ENCODE data around the gene BABAM1.

BABAM1 gene

GRCh38 chr19:17296273-17296672 is 29.0 kb downstream of the BABAM1 start:
- TF ChIP-seq, protein P1, sequence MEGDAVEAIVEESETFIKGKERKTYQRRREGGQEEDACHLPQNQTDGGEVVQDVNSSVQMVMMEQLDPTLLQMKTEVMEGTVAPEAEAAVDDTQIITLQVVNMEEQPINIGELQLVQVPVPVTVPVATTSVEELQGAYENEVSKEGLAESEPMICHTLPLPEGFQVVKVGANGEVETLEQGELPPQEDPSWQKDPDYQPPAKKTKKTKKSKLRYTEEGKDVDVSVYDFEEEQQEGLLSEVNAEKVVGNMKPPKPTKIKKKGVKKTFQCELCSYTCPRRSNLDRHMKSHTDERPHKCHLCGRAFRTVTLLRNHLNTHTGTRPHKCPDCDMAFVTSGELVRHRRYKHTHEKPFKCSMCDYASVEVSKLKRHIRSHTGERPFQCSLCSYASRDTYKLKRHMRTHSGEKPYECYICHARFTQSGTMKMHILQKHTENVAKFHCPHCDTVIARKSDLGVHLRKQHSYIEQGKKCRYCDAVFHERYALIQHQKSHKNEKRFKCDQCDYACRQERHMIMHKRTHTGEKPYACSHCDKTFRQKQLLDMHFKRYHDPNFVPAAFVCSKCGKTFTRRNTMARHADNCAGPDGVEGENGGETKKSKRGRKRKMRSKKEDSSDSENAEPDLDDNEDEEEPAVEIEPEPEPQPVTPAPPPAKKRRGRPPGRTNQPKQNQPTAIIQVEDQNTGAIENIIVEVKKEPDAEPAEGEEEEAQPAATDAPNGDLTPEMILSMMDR (IDR thresholded peaks at IDR 0.05) = no peak

- TF ChIP-seq, protein P1 (IDR thresholded peaks at IDR 0.05) = no peak
These were observed 29.7 kb downstream of the BABAM1 start for GRCh38 chr19:17296976-17297375.

DNA sequence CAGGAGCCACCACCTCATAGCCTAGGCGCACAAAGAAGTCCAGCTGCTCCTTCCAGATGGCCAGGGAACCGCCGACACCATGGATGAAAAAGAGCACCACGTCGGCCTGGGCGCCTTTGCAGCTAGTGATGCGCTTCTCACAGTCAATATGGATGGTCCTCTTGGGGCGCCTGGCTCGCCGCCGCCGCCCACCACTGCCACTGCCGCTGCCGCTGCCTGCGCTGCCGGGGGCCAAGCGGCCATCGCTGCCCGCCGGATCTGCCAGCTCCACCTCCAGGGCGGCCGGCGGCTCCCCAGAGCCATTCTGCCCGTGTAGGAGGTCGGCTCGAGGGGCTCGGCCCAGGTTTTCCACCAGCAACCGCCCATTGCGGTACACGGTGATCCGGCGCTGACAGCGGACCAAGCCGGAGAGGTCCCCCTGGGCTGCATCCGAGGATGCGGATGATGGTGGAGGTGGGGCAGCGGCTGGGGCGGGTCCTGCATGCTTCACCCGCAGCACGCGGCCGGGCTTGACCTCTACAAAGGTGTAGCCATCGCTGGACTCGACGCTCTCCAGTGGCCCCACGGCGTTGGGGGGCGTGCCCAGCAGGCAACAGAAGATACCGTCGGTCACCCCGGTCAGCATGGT is 33.9 kb downstream of the BABAM1 start:
- TF ChIP-seq, protein P1 (IDR thresholded peaks at IDR 0.05) = no peak

DNA sequence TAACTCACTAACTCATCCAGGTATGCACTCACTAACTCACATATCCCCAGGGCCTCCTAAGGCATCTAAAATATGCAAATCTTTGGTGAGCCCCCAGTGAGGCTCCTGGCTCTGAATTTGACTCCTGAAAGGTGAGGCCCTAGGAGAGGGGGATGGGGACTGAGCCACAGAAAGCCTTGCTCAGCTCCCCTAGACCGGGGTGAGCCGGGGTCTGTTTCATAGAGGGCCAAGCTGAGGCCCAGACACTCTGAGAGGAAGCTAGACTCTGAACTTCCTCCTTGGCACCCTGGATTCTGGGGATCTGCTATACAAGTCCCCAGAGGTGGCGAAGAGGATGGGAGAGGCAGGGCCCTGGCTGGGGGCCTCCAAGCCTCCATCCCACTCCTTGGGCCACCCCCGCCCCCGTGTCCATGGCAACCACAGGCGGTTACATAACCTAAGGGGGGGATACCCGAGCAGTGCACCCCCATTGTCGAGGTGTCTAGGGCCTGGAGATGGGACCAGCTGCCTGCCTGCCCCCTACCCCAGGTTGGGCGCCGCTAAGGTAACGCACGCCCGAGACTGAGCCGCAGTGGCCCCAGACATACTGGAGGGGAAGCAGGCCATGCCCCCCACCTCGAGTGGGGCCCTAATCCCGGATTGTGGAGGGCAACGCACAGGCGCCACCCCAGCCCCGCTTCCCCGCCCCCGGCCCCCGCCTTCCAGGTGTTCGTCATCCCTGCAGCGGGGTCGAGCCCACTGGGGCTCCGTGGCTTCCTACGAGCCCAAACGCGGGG is 35.3 kb downstream of the BABAM1 start:
- TF ChIP-seq, protein P1 (IDR thresholded peaks at IDR 0.05) = no peak

- TF ChIP-seq, protein P1 (IDR thresholded peaks at IDR 0.05) = peak; percentile 49
These were observed 36.1 kb downstream of the BABAM1 start, which contains the start of gene ABHD8 for GRCh38 chr19:17303167-17303939. ABHD8 (minus strand) TSS chr19:17303425; CDS start chr19:17301616, 1,809 bp downstream.

GRCh38 chr19:17303940-17304267 is 36.7 kb downstream of the BABAM1 start:
- TF ChIP-seq, protein P1 (IDR thresholded peaks at IDR 0.05) = no peak

GRCh38 chr19:17304386-17305215 is 37.4 kb downstream of the BABAM1 start:
- TF ChIP-seq, protein P1 (IDR thresholded peaks at IDR 0.05) = no peak

Data from LNCAP (cell line).